Stimulated activated memory B cell treated with anti-CD40 and anti-IgM and Interleukin-4, amounts not matched to agents 10 μg/mL and 1 μg/mL and 100 μg/mL, for 72 hours (primary cell): Measurements from ENCODE around the gene DAPK1.

Experiments
- ATAC-seq: fragments of 150-1000 bp; cut with Tn5 transposase; 2 replicates; pipeline ENCODE4 v1.10.0; 2021
- H3K27ac Mint-ChIP-seq: one replicate; pipeline ENCODE4 v1.8.0; 2022; ENCODE audit warnings: mild to moderate bottlenecking, mixed read lengths
- H3K27me3 Mint-ChIP-seq: one replicate; pipeline ENCODE4 v1.8.0; 2022; ENCODE audit warnings: mixed read lengths
- H3K36me3 Mint-ChIP-seq: one replicate; pipeline ENCODE4 v1.8.0; 2022; ENCODE audit warnings: mixed read lengths
- H3K4me1 Mint-ChIP-seq: one replicate; pipeline ENCODE4 v1.8.0; 2022; ENCODE audit warnings: mixed read lengths
- H3K4me3 Mint-ChIP-seq: one replicate; pipeline ENCODE4 v1.8.0; 2022; ENCODE audit warnings: mild to moderate bottlenecking, moderate library complexity, mixed read lengths
- H3K9me3 Mint-ChIP-seq: one replicate; pipeline ENCODE4 v1.8.0; 2022; ENCODE audit warnings: mixed read lengths

Gene DAPK1

DNA sequence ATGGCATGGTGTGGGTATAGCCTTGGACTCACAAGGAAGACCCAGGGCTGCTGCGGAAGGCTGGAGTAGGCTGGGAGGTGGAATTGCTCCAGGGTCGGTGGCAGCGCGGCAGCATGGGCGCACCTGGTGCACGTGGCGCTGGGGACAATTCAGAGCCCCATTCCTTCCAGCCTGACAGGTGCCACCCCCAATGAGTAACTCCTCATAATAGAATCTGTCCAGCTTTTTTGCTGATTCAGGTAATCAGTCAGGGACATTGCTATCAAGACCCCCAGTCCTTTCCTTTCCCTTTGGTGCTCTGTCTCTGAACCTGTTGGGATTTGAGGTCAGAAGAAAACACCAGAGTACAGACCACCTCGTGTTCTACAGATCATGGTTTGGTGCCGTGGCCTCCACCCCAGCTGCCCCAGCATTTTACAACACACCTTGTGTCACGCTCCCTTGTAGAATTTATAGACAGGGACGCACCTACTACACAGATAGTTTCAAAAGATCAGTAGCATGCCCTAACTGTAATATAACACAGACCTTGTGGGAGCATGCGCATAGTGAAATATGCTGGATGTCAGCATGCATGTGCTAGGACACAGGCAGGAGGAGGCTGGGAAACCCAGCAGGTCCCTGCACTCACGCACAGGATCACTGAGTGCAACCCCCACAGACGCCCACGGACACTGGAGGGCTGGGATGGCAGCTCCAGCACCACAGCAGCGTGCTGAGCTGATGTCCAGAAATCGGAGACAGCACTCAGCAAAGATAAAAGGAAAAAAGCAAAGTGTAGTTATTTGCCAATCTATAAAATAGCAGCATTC, 180.3 kb downstream of the DAPK1 start:
- ATAC-seq, result no peak
- no peaks in the 10 kb centered on the region for H3K36me3 Mint-ChIP-seq

DNA sequence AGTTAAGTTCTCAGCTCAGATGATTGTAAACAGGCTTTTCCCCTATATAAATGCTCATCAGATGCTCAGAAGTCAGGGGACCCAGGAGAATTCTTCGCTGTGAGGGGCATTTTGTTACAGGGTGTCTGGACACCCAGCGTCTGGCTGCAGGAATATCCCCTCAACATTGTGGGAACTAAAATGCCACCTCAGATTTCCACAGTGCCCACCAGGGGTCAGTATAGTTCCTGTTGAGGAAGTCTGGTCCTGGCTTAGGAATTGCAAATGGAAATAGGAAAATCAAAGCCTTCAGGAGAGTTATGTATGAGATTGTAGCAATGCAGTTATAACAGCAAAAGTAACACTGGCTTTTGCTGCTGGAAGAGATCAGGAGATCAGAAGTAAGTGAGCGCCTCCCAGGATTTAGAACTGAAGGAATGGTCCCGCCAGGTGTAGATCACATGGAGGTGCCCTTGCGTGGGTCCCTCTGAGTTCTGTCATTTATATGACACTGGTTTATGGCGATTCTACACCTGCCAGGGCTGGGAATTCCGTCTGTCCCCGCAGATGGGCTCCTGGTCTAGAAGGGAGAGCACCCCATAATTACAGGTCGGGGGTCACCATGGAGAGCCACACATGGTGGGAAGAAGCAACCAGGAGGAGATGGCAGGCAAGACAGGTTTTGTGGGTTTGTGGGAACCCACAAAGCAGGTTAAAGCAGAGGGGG, 181.1 kb downstream of the DAPK1 start:
- Mint-ChIP-seq H3K27me3 (no peaks in the 10 kb centered on the region), H3K9me3 (no peaks in the 10 kb centered on the region), H3K4me1 (no peaks in the 10 kb centered on the region), H3K4me3 (no peak overlapping the region), H3K27ac (no peak overlapping the region), H3K36me3 (no peaks in the 10 kb centered on the region)
- no peak for ATAC-seq

More for the DNA sequence above, 180.3 kb downstream of the DAPK1 start:
- Mint-ChIP-seq H3K9me3 (no peaks in the 10 kb centered on the region), H3K4me1 (no peaks in the 10 kb centered on the region), H3K27ac (no peak overlapping the region), H3K4me3 (no peak overlapping the region), H3K27me3 (no peaks in the 10 kb centered on the region)

DNA sequence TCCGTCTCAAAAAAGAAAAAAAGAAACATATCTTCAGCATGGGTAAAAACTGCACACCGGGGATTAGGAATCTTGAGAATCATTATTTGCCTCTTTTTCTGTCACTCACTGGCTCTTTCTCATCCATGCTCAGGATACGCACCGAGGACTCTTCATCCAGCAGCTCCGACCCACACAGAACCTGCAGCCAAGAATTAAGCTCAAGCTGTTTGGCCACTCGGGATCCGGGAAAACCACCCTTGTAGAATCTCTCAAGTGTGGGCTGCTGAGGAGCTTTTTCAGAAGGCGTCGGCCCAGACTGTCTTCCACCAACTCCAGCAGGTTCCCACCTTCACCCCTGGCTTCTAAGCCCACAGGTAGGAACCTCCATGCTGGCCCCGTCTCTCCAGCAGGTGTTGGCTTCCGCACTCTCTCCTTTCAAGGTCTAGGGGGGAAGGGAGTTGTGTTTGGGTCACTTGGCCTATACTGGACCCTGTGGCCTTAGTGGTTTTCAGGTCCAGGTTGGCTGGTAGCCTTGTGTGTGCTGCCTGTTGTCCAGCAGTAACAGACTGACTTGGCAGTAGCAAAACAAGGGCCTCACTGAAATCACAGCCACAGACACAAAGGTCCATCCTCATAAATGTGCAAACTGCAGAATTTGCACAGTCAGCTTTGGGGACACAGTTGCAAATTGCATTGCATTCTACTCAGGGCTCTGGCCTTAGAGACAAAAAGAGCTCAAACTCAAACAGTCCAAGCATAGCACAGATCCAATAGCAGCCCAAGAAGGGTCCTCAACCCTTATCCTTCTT, 183.8 kb downstream of the DAPK1 start:
- H3K9me3 Mint-ChIP-seq, result no peaks in the 10 kb centered on the region
- no peaks in the 10 kb centered on the region for H3K36me3 Mint-ChIP-seq
- no peaks in the 10 kb centered on the region for H3K27me3 Mint-ChIP-seq
- no peak overlapping the region for H3K4me3 Mint-ChIP-seq
- peaks cover 7% of the 10 kb centered on the region for H3K4me1 Mint-ChIP-seq
- H3K27ac Mint-ChIP-seq, result no peak overlapping the region
- no peak for ATAC-seq

DNA sequence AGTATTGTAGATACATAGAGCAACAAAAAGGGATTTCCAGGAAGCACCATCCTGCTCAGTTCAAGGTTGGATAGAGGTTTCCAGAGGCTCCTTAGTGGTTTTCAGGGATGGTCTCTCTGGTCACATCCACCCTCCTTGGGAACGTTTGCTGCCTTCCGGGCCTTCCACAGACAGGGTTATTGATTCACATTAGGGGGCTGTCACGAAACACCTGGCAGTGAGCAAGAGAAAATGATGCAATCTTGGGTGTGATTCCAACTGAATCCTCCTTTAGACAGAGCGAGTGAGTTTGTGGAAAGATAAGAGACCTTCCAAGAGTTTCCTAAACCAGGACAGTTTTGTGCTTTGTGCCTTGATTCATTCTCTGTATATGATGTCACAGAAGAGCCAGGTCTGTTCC, 184.4 kb downstream of the DAPK1 start:
- Mint-ChIP-seq H3K4me3 (no peak overlapping the region), H3K27ac (no peak overlapping the region), H3K27me3 (no peaks in the 10 kb centered on the region), H3K36me3 (no peaks in the 10 kb centered on the region), H3K9me3 (no peaks in the 10 kb centered on the region), H3K4me1 (peaks cover 7% of the 10 kb centered on the region)
- ATAC-seq, result no peak

DNA sequence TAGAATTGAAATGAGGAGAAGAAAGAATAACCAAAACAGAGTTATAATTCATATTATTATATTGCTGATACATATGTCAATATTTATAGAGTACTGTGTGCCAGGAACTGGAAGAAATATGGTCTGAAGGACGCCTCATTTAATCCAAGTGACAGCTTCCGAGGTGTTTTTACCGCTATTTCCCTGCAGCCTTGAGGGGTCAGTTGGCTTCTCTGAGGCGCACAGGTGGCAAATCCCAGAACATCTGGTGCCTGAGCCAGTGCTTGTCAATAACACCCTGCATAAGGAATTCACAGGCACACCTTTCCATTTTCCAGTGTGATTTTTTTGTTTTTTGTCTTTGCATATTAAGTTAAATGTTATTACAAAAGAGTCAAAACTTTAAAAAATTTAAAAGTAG, 185.0 kb downstream of the DAPK1 start:
- no peaks in the 10 kb centered on the region for H3K27me3 Mint-ChIP-seq
- H3K4me1 Mint-ChIP-seq, result peaks cover 7% of the 10 kb centered on the region
- ATAC-seq, result no peak
- no peaks in the 10 kb centered on the region for H3K9me3 Mint-ChIP-seq
- H3K4me3 Mint-ChIP-seq, result no peak overlapping the region
- H3K27ac Mint-ChIP-seq, result no peak overlapping the region
- no peaks in the 10 kb centered on the region for H3K36me3 Mint-ChIP-seq

DNA sequence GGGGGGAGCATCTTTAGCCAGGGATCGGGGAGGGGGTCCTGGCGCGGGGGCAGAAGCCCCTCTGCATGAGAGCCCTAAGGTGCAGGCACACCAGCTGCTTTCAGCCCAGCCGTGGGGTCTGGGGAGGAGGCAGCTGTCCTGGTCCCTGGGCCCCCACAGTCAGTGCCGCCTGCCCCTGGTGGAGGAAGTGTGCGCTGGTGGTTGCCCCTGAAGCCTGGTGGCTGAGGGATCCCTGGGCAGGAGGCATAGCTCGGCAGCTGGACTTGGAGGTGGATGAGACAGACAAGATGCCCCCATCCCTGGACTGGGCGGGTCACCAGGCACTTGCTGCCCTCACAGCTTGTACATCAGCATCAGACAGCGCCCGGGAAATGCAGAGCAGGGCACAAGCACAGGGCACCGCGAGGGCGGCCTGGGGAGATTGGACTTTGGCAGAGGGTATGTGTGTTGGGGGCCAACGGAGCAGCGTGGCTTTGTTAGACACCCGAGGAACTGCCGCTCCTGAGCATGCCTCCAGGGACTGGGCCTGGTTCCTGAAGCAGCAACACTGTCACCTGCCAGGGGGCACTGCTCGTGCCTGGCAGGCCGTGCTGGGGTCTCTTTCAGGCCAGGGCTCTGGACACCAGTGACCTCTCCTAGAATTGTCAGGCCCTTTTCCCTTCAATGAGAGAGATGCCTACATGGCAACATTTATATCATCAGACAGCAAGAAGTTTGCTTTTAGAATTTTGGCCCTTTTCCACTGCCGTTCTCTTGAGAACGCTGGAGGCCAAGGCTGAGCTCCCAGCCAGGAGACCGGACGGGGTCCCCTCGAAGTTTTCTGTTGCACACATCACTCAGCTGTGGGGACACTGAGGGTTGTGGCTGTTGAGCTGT, 186.3 kb downstream of the DAPK1 start:
- ATAC-seq, result peak; percentile 29
- H3K27me3 Mint-ChIP-seq, result no peaks in the 10 kb centered on the region
- H3K27ac Mint-ChIP-seq, result no peak overlapping the region
- no peaks in the 10 kb centered on the region for H3K36me3 Mint-ChIP-seq
- no peak overlapping the region for H3K4me3 Mint-ChIP-seq
- H3K9me3 Mint-ChIP-seq, result peaks cover 4% of the 10 kb centered on the region
- H3K4me1 Mint-ChIP-seq, result peaks cover 7% of the 10 kb centered on the region

DNA sequence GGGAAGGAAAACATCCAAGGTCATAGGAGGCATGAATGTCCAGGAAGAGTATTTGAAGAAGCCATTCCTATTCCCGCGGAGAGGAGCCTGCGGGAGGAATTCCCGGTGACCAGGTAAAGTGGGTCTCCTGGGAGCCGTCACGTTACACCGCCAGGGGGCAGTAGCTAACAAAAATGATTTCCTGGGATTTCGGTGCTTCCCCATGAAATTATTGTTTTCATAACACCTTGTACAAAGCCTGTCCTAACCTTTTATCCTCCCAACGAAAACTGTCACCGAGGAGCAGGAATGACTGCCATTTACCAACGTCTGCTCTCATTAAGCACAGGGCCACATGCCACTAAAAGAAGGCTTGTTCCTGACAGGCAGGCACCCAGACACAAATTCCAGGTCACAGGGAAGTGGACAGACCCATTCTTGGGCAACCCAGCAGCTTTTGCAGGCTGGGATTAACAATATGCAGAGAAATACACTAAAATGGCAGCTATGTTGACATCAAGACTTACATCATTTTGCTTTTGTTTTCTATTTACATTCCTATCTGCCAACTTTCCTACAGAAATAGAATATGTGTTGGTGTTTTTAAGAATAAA, 187.1 kb downstream of the DAPK1 start:
- Mint-ChIP-seq H3K36me3 (no peaks in the 10 kb centered on the region), H3K9me3 (peaks cover 4% of the 10 kb centered on the region), H3K27me3 (no peaks in the 10 kb centered on the region), H3K4me1 (peaks cover 7% of the 10 kb centered on the region), H3K4me3 (no peak overlapping the region), H3K27ac (no peak overlapping the region)
- no peak for ATAC-seq

DNA sequence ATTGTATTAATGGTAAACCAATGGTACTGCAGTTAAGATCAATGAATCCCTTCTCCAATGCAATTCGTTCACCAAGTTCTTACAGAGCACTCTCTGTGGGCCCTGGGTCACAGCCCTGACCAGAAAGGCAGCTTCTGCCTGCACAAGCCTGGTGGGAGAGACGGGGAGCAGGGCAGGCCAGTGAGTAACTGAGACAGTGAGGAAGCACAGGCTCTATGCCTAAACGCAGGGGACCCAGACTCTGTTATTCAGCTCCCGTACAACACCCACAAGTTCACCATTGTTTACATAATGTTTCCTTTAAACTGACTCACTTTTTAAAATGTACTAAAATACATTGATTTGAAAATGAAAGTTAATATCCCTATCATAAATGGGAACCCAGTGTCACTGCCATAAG, 187.8 kb downstream of the DAPK1 start:
- ATAC-seq, result no peak
- Mint-ChIP-seq H3K4me1 (peaks cover 7% of the 10 kb centered on the region), H3K27ac (no peak overlapping the region), H3K4me3 (no peak overlapping the region), H3K36me3 (no peaks in the 10 kb centered on the region), H3K9me3 (peaks cover 4% of the 10 kb centered on the region), H3K27me3 (no peaks in the 10 kb centered on the region)

DNA sequence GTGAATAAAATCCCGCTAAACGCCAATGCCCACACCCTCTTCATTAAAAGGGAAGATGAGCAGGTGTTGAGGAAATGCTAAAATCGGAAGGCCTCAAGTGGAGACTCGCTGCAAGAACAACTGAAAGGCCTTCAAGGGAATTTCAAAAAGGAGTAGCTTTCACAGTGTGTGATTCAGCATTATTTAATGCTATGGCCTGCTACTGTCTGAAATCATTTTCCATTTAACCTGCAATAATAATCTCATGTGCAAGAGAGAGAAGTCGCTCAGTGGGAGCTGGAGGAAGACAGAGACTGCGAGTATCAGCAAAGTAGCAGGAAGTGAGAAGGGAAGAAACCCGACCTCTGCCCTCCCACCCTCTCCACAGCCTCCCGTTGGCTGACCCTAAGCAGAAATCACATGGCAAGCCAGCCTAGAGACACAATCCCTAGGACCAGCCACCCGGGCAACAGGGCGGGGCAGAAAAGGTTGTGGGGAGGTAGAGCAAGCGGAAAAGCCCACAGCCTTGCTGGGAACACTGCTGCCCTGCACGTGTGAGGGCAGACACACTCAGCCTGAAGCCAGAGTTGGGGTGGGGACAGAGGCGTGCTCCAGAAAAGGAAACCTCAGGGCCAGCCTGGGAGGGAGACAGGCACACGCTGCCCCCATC, 188.3 kb downstream of the DAPK1 start:
- Mint-ChIP-seq H3K36me3 (no peaks in the 10 kb centered on the region), H3K9me3 (peaks cover 4% of the 10 kb centered on the region), H3K4me3 (no peak overlapping the region), H3K27me3 (no peaks in the 10 kb centered on the region), H3K27ac (no peak overlapping the region), H3K4me1 (peaks cover 7% of the 10 kb centered on the region)
- ATAC-seq, result no peak

DNA sequence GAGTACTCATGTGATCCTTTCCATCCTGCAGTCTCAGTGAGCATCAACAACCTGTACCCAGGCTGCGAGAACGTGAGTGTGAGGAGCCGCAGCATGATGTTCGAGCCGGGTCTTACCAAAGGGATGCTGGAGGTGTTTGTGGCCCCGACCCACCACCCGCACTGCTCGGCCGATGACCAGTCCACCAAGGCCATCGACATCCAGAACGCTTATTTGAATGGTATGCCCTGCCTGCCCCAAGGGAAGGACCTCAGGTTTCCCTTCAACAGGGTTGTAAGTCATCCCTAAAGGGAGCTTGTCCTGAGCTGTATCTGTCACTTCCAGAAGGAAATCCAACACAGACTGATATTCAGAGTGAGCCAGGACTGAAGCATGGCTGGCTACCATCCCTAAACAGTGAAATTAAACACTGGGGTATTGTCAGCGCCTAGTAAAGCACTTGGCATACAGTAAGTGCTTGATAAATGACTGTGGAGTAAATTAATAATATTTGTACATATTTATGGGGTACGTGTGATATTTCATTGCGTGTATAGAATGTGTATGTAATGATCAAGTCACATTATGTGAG, 188.9 kb downstream of the DAPK1 start:
- Mint-ChIP-seq H3K27ac (no peak overlapping the region), H3K27me3 (no peaks in the 10 kb centered on the region), H3K4me1 (peaks cover 7% of the 10 kb centered on the region), H3K9me3 (peaks cover 4% of the 10 kb centered on the region), H3K36me3 (no peaks in the 10 kb centered on the region), H3K4me3 (no peak overlapping the region)
- ATAC-seq, result no peak

DNA sequence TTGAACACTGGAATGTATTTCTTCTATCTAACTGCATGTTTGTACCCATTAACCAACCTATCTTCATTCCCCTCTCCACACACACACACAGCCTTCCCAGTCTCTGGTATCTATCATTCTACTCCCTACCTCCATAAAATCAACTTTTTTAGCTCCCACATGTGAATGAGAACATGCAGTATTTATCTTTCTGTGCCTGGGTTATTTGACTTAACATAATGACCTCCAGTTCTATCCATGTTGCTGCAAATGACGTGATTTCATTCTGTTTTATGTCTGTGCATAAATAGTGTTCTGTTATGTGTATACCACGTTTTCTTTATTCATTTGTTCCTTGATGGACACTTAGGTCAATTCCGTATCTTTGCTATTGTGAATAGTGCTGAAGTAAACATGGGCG, 189.5 kb downstream of the DAPK1 start:
- H3K36me3 Mint-ChIP-seq, result no peaks in the 10 kb centered on the region
- no peaks in the 10 kb centered on the region for H3K27me3 Mint-ChIP-seq
- H3K4me3 Mint-ChIP-seq, result no peak overlapping the region
- peaks cover 7% of the 10 kb centered on the region for H3K4me1 Mint-ChIP-seq
- H3K9me3 Mint-ChIP-seq, result peaks cover 4% of the 10 kb centered on the region
- no peak for ATAC-seq
- no peak overlapping the region for H3K27ac Mint-ChIP-seq

DNA sequence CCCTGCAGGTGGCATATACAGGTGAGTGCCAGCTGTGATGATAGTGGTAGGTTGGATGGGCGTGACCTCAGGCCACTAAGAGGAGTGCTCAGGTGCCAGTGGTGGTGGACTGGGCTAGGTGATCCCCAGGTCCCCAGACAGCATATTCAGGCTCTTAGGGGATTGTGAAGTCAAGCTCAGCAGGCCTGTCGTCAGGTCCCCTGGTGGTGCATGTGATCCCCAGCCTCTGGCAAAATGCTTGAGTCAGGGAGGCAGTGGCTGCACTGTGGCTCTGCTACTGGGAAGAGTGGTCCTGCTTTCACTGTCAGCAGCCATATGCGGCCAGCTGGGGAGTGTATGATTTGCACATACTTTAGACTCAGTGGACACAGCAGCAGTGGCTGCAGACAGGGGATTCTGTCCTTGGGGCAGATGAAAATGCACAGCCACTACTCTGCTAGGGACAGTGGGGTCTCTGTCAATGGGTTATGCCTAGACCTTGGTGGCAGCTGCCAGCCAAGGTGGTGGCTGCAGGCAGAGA, 196.6 kb downstream of the DAPK1 start:
- ATAC-seq, result no peak
- no peak overlapping the region for H3K4me3 Mint-ChIP-seq
- H3K4me1 Mint-ChIP-seq, result no peaks in the 10 kb centered on the region
- peaks cover 12% of the 10 kb centered on the region for H3K9me3 Mint-ChIP-seq
- H3K27ac Mint-ChIP-seq, result no peak overlapping the region
- H3K27me3 Mint-ChIP-seq, result no peaks in the 10 kb centered on the region
- no peaks in the 10 kb centered on the region for H3K36me3 Mint-ChIP-seq

DNA sequence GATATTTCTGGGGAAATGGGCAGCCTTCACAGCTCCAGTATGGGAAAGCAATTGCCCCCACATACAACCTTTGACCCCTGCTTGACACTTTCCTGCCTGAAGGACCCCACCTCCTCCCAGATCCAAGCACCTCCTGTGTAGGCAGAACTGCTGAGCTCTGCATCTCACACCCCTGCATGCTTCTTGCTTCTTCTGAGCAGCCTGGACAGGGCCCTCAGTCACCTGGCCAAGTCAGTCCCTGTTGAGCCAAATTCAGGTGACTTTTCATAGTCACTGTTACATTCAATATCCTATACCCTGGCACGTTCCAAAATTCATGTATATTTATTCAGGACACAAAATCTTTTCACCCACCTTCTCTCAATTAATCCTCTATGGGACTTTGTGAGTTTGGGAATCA, 197.9 kb downstream of the DAPK1 start:
- Mint-ChIP-seq H3K27me3 (no peaks in the 10 kb centered on the region), H3K36me3 (no peaks in the 10 kb centered on the region), H3K4me1 (no peaks in the 10 kb centered on the region), H3K4me3 (no peak overlapping the region), H3K27ac (no peak overlapping the region), H3K9me3 (peaks cover 12% of the 10 kb centered on the region)
- ATAC-seq, result no peak

DNA sequence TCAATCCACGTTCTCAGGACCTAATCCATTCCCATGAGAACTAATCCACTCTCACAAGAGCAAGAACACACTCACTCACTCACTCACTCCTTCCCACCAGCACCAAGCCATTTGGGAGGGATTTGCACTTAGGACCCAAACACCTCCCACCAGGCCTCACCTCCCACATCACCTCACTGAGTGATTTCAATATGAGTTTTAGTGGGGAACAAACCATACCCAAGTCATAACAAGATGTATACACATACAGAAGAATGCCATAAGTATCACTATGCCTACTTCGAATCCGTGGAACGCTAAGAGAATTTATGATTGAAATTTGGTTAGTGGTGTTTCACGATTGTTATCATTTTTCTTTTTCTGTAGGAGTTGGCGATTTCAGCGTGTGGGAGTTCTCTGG, 199.0 kb downstream of the DAPK1 start:
- no peak for ATAC-seq

More for the DNA sequence above, 199.0 kb downstream of the DAPK1 start:
- no peak overlapping the region for H3K4me3 Mint-ChIP-seq
- H3K27me3 Mint-ChIP-seq, result no peaks in the 10 kb centered on the region
- peaks cover 12% of the 10 kb centered on the region for H3K9me3 Mint-ChIP-seq
- H3K27ac Mint-ChIP-seq, result no peak overlapping the region
- H3K36me3 Mint-ChIP-seq, result no peaks in the 10 kb centered on the region
- H3K4me1 Mint-ChIP-seq, result no peaks in the 10 kb centered on the region
